Activated naive CD8-positive, alpha-beta T cell treated with anti-CD3 and anti-CD28 coated beads, Interleukin-2, amount 10 ng/mL, durations not matched to agents 7 days and 5 days (primary cell): ENCODE results near the gene PRMT7. TPM values are rescaled to one million over a fixed set of nuclear protein-coding genes. Genes with fewer than 3 reads are reported as not detected.

ENCODE experiments used
- ATAC-seq: fragments of 150-1000 bp; cut with Tn5 transposase; one replicate; pipeline ENCODE4 v1.10.0; 2021; ENCODE audit warnings: low read depth, moderate library complexity
- POLR2A ChIA-PET: fragments of 350-600 bp; sonication (Branson Sonifier 250); formaldehyde crosslinking; loops from one replicate; lab custom pipeline; 2021; ENCODE audit warnings: antibody characterized with exemption; lab: Charles Lee
- DNase-seq: peaks from one replicate; pipeline ENCODE4 v3.0.0; 2021
- H3K27ac Mint-ChIP-seq: one replicate; pipeline ENCODE4 v1.8.0; 2022; ENCODE audit warnings: mild to moderate bottlenecking, mixed read lengths
- H3K27me3 Mint-ChIP-seq: one replicate; pipeline ENCODE4 v1.8.0; 2022; ENCODE audit warnings: mild to moderate bottlenecking, moderate library complexity, mixed read lengths
- H3K36me3 Mint-ChIP-seq: one replicate; pipeline ENCODE4 v1.8.0; 2021; ENCODE audit warnings: mild to moderate bottlenecking, mixed read lengths
- H3K4me1 Mint-ChIP-seq: one replicate; pipeline ENCODE4 v1.8.0; 2021; ENCODE audit warnings: mixed read lengths
- H3K4me3 Mint-ChIP-seq: one replicate; pipeline ENCODE4 v1.8.0; 2022; ENCODE audit warnings: mild to moderate bottlenecking, moderate library complexity, mixed read lengths
- H3K9me3 Mint-ChIP-seq: one replicate; pipeline ENCODE4 v1.8.0; 2021; ENCODE audit warnings: mixed read lengths
- total RNA-seq, 2 experiments: library from RNA; stranded (reverse); gene quantifications; one replicate each; pipeline ENCODE4 v1.2.3, GENCODE V29; 2021

PRMT7 gene
- total RNA-seq, 2 experiments from 2014 or later = 85.7 to 87.3 TPM

DNA sequence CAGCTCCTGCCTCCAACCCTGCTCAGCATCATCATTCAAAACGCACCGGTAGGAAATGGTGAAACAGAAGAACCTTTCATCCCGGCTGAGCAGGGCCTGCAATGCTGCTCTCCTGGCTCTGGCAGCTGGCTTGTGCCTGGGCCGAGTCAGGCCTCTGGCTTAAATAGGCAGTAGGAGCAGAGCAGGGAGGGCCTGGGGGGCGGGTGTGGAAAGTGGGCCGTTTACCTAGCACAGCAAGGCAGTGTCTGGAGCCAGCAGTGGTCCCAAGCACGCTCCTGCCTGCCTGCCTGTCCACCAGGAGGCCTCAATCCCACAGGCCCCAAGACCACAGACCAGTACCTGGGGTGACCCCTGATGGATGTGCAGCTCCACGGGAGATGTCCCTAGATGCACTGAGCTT lies 78.2 kb downstream of the PRMT7 start:
- no peaks in the 10 kb centered on the region for H3K4me1 Mint-ChIP-seq
- H3K27ac Mint-ChIP-seq = no peak overlapping the region
- no peak overlapping the region for H3K4me3 Mint-ChIP-seq
- ATAC-seq (no peak), DNase-seq (no peak)
- H3K36me3 Mint-ChIP-seq = no peaks in the 10 kb centered on the region
- peaks cover 27% of the 10 kb centered on the region for H3K27me3 Mint-ChIP-seq
- POLR2A ChIA-PET = interaction anchor here (0.5 to 0.6 kb wide), 2 partner anchors 812 to 852 kb away, joined by 4 to 6 read pairs; no protein-coding TSS in a partner anchor
- no peaks in the 10 kb centered on the region for H3K9me3 Mint-ChIP-seq

DNA sequence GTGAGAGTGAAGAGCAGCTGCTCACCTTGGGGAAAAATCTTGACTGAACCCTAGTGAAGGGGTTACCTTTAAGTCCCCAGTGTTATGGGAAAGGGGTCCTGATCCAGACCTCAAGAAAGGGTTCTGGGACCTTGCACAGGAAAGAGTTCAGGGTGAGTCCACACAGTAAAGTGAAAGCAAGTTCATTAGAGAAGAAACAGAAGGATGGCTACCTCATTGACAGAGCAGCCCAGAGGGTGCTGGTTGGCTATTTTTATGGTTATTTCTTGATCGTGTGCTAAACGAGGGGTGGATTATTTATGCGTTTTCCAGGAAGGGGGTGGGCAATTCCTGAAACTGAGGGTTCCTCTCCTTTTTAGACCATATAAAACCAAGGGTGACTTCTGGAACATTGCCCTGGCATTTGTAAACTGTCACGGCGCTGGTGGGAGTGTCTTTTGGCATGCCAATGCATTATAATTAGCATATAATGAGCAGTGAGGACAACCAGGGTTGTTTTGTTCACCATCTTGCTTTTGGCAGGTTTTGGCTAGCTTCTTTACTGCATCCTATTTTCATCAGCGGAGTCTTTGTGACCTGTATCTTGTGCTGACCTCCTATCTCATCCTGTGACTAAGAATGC lies 79.0 kb downstream of the PRMT7 start:
- DNase-seq (no peak), ATAC-seq (no peak)
- POLR2A ChIA-PET = no interaction called here
- no peaks in the 10 kb centered on the region for H3K36me3 Mint-ChIP-seq
- no peak overlapping the region for H3K27ac Mint-ChIP-seq
- no peaks in the 10 kb centered on the region for H3K9me3 Mint-ChIP-seq
- no peaks in the 10 kb centered on the region for H3K4me1 Mint-ChIP-seq
- peaks cover 28% of the 10 kb centered on the region for H3K27me3 Mint-ChIP-seq
- H3K4me3 Mint-ChIP-seq = no peak overlapping the region

DNA sequence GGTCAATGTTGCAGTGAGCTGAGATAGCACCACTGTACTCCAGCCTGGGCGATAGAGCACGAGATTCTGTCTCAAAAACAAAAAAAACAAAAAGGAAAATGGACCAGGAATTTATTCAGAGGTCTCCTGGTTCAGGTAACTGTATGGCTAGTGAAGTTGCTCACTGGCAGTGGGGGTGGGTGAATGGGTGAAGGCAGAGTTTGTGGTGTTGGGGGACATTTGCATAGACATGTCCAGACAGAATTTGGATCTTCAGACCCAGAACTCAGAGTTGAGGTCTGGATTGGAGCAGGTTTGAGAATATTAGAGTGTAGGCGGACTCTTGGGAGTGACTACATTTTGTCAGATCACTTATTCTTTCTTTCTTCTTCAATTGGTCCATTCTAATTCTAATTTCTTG lies 82.5 kb downstream of the PRMT7 start:
- DNase-seq (no peak), ATAC-seq (no peak)
- Mint-ChIP-seq H3K36me3 (no peaks in the 10 kb centered on the region), H3K9me3 (no peaks in the 10 kb centered on the region), H3K27me3 (peaks cover 30% of the 10 kb centered on the region), H3K4me1 (peaks cover 4% of the 10 kb centered on the region), H3K27ac (no peak overlapping the region), H3K4me3 (no peak overlapping the region)
- POLR2A ChIA-PET = no interaction called here

DNA sequence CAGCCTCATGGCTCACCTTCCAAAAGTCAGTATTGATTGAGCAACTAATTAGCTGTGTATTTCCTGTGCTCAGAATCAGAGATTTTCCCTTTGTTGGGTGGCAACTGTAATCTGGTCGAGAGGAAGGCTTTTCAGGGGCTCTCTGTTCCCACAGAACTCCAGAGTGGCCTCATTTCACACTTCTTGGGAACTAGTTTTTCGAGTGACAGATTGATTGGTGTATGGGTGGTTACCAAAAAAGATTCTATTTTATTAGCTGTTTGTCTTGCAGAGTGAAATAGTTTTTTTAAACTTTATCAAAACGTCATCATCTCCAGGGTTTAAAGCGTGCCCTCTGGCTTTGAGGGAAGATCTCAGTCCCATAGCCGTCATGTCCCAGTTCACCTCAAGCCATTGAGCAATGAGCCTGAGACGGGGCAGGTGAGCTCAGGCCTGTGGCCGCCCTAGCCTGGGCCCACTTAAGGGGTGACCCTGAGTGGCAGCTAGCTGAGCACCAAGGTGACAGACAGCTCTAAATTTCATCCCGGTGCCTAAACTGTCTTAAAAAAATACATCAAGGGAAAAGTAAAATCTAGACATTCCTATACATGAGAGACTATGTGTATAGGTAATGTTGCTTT lies 84.5 kb downstream of the PRMT7 start:
- Mint-ChIP-seq H3K9me3 (no peaks in the 10 kb centered on the region), H3K4me3 (no peak overlapping the region), H3K27ac (no peak overlapping the region), H3K4me1 (peaks cover 7% of the 10 kb centered on the region), H3K27me3 (peaks cover 30% of the 10 kb centered on the region), H3K36me3 (no peaks in the 10 kb centered on the region)
- DNase-seq = no peak
- no peak for ATAC-seq
- POLR2A ChIA-PET = no interaction called here

DNA sequence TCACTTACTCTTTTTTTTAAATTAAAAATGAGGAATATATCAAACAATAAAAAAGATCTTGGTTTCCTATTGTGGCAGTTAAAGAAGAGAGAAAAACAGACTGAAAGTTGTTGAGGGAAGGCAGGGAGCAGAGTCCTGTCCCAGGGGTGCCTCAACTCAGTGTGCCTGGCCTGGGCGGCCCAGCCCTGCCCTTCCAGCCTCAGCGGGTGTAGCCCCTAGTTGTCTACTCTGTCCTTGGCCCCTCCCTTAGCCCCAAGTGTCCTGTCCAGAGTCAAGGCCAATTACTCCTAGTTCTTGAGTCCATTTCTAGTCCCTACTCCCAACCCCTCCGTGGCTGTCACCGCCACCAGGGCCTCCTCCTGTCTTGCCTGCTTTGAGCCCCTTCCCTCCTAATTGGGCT lies 85.0 kb downstream of the PRMT7 start:
- Mint-ChIP-seq H3K27me3 (peaks cover 30% of the 10 kb centered on the region), H3K36me3 (no peaks in the 10 kb centered on the region), H3K4me3 (no peak overlapping the region), H3K27ac (no peak overlapping the region), H3K9me3 (no peaks in the 10 kb centered on the region), H3K4me1 (peaks cover 10% of the 10 kb centered on the region)
- DNase-seq (no peak), ATAC-seq (no peak)
- POLR2A ChIA-PET = no interaction called here

DNA sequence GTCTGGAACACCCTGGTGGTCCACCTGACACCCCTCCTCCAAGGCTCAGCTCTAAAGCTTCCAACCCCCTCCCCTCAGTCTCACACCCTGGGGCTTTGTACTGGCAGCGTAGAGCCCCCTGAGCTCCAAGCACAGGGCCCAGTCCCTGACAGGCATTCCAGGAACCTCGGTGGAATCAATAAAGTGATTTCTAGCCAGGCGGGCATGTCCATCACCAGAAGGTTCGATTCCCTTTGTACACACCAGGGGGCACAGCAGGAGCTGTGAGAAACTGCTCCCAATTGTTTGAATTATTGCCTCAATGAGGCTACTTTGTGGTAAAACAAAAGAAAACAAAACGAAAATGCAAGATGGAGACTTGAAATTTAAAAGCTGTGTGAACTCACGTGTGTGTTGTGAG lies 85.7 kb downstream of the PRMT7 start:
- Mint-ChIP-seq H3K27me3 (peaks cover 25% of the 10 kb centered on the region), H3K4me1 (peaks cover 16% of the 10 kb centered on the region), H3K4me3 (no peak overlapping the region), H3K27ac (peak overlapping the region; percentile 1), H3K36me3 (no peaks in the 10 kb centered on the region), H3K9me3 (no peaks in the 10 kb centered on the region)
- ATAC-seq (peak; percentile 50), DNase-seq (no peak)
- POLR2A ChIA-PET = no interaction called here

DNA sequence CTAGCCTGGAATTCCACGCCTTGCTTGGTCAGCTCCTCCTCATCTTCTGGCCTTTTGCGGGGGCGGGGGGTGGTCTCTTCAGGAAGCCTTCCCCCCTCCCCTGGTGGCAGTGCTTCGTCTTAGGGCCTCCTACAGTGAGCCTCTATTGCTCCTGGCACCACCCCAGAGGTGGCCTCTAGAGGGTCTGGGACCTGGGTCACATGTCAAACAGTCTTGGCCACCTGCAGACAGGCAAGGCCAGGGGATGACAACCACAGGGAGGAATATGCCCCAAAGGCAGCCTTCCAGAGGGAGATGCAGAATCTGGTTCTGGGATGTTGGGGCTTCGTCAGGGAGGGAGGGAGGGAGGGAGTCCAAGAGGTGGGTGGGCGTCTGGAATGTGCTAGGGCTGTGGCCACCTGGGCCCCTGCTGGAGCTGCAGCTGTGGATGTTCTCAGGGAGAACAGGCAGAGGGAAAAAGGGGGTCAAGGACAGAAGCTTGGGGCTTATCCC lies 86.9 kb downstream of the PRMT7 start:
- H3K27ac Mint-ChIP-seq = peak overlapping the region; percentile 42
- H3K9me3 Mint-ChIP-seq = no peaks in the 10 kb centered on the region

DNA sequence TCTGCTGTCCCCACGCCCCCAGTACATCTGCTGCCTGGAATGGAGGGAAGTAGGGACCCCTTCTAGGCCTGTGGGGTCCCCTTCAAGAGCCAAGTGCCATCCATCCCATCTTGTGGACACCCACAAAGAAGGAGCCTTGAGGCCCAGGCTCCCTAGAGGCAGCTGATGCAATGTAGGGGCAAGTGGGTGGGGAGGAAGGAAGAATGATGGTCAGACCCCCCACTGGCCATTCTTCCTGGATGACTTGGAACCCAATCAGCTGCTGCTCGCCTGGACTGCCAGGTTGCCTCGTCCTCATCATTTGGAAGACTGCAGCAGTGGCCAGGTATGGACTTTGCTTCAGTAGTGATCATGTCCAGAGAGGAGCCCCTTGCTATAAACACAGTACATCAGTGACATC lies 88.6 kb downstream of the PRMT7 start:
- H3K27ac Mint-ChIP-seq = no peak overlapping the region
- H3K4me3 Mint-ChIP-seq = no peak overlapping the region
- no peaks in the 10 kb centered on the region for H3K9me3 Mint-ChIP-seq
- H3K4me1 Mint-ChIP-seq = peaks cover 20% of the 10 kb centered on the region
- peaks cover 13% of the 10 kb centered on the region for H3K27me3 Mint-ChIP-seq
- POLR2A ChIA-PET = interaction anchor here (0.6 to 1.8 kb wide), 2 partner anchors 19 to 137 kb away, joined by 4 to 6 read pairs; no protein-coding TSS in a partner anchor
- no peaks in the 10 kb centered on the region for H3K36me3 Mint-ChIP-seq
- ATAC-seq = no peak
- DNase-seq = no peak

More for the DNA sequence above, 86.9 kb downstream of the PRMT7 start:
- Mint-ChIP-seq H3K4me1 (peaks cover 20% of the 10 kb centered on the region), H3K4me3 (no peak overlapping the region), H3K27me3 (peaks cover 25% of the 10 kb centered on the region), H3K36me3 (no peaks in the 10 kb centered on the region)
- DNase-seq (no peak), ATAC-seq (no peak)
- POLR2A ChIA-PET = no interaction called here

DNA sequence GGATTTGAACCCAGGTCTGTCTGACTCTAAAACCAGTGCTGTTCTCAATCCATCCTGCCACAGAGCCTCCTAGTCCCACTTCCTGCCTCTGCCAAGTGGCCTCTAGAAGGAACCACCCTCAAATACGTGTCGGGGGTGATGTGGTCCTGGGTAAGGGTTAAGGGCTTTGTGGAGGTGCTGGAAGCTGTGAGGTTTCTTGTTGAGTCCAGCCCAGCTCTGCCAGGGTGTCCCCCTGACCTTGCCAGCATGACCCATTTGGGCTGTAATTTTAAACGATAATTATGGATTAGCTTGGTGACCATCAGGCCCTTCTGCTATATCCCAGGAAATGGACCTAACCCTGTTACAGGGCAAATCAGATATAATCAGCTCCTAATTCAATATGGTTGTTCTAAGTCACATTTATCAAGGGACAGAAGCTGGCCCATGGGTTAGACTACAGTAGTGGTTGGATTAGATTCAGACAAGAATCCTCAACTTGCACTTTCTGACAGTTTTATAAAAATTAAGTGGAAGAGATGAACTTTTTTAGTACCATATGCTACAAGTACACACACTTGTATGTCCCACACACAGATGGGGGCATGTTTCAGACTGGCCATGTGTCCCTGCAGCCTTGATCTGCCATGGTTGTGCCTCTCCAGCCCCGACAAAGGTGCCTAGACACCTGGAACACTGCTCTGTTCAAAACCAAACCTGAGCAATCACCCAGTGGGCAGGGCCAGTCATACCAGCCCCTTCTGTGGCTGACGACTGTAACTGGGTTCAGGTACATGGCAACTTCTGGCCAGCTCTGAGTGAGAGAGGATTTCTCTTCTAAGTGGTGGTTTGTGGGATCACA lies 89.5 kb downstream of the PRMT7 start:
- DNase-seq (no peak), ATAC-seq (peak; percentile 20)
- Mint-ChIP-seq H3K4me3 (no peak overlapping the region), H3K27me3 (peaks cover 6% of the 10 kb centered on the region), H3K4me1 (peaks cover 20% of the 10 kb centered on the region), H3K36me3 (no peaks in the 10 kb centered on the region), H3K9me3 (no peaks in the 10 kb centered on the region), H3K27ac (no peak overlapping the region)
- POLR2A ChIA-PET = interaction anchor here (1.8 kb wide), 1 partner anchor 18 kb away, joined by 6 read pairs; no protein-coding TSS in a partner anchor

DNA sequence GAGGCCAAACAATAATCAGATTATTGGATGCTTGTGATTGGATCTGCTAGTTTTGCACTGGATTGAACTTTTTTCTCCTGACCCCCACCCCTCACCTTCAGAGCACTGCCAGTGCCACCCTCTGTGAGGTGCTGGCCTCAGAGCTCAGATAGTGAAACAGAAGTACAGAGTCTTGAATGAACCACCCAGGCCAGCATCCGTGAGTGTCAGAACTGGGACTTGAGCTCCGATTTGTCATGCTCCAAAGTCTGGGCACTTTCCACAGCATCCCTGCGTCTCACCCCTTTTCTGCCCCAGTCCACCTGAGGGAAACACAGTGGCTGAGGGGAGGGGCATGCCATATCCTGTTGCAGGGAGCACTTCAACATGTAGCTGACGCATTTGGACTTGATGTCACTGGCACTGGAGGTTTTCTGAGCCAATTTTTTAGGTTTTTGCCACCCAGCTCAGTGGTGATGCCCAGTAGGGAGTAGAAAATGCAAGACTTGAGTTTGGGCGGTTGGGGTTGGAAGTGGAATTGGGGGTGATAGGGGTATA lies 90.2 kb downstream of the PRMT7 start:
- POLR2A ChIA-PET = no interaction called here
- Mint-ChIP-seq H3K36me3 (no peaks in the 10 kb centered on the region), H3K9me3 (no peaks in the 10 kb centered on the region), H3K4me1 (peaks cover 20% of the 10 kb centered on the region), H3K27me3 (peaks cover 6% of the 10 kb centered on the region), H3K4me3 (no peak overlapping the region), H3K27ac (peak overlapping the region; percentile 41)
- no peak for DNase-seq
- peak; percentile 51 for ATAC-seq

DNA sequence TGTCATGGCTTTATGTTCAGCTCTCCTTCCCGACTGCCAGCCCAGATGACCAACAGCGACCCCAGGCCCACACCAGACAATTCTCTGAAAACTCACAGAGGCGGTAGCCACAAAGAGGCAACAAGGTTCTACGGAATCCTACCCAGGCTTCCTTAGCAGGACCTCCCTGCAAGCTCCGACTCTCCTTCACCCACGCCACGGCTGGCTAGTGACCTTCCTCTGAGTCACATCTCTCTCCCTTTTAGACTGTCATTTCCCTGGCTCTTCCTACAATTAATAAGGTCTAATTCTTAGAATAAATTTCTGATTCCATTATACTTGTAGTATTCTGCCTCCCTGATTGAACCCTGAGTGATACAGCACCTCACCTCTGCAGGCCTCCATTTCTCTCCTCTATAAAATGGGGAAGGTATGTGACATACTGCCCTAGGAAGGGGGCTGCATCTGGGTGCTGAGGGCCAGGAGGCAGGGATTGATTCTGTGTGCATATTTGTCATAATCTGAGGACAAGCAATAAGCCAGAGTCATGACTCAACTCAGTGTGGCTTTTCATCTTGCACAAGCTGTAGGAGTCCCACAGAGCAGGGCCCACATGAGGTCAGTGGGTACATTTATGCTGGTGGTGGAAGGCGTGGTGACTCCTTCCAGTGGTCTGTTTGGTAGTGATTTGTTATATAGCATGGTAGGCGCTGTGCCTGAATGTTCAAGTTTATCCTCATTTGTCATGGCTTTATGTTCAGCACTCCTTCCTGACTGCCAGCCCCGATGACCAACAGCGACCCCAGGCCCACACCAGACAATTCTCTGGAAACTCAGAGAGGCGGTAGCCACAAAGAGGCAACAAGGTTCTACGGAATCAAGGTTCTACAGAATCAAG lies 91.3 kb downstream of the PRMT7 start:
- POLR2A ChIA-PET = no interaction called here
- H3K9me3 Mint-ChIP-seq = no peaks in the 10 kb centered on the region
- H3K27ac Mint-ChIP-seq = no peak overlapping the region
- ATAC-seq = peak; percentile 38
- H3K4me3 Mint-ChIP-seq = no peak overlapping the region
- H3K27me3 Mint-ChIP-seq = peaks cover 10% of the 10 kb centered on the region
- no peak for DNase-seq
- H3K36me3 Mint-ChIP-seq = no peaks in the 10 kb centered on the region
- peaks cover 17% of the 10 kb centered on the region for H3K4me1 Mint-ChIP-seq

DNA sequence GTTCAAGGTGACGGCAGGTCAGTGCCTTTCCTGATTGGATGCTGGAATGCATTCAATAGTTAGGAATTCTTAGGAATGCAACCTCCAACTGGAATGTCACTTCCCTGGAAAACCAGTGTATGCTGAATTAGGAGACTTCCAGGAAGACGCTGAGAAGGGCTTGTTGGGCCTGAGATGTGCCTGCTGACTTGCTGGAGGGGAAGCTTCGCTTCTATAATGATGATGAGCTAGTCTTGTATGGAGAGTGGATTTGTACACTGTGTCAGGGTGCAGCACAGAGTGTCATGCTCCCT lies 91.9 kb downstream of the PRMT7 start:
- POLR2A ChIA-PET = no interaction called here
- ATAC-seq (no peak), DNase-seq (no peak)
- no peaks in the 10 kb centered on the region for H3K9me3 Mint-ChIP-seq
- no peak overlapping the region for H3K4me3 Mint-ChIP-seq
- H3K36me3 Mint-ChIP-seq = no peaks in the 10 kb centered on the region
- H3K4me1 Mint-ChIP-seq = peaks cover 17% of the 10 kb centered on the region
- H3K27me3 Mint-ChIP-seq = peaks cover 12% of the 10 kb centered on the region
- H3K27ac Mint-ChIP-seq = no peak overlapping the region

DNA sequence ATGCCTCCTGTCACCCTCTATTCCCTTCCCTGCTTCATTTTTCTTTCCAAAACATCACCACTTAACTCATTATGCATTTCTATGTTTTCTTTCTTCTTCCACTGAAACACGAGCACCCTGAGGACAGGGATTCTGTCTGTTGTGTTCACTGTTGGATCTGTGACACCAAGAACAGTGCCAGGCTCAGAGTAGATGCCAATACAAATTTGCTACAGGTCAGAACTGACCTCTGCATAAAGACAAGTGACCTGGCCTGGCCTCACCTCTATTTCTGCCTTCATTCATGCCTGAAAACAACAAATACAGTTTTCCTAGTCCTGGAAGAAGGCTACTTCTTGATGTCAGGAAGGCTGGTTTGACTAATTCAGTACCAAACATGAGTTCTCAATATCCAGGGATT lies 92.4 kb downstream of the PRMT7 start:
- H3K27ac Mint-ChIP-seq = no peak overlapping the region

More for the DNA sequence above, 92.4 kb downstream of the PRMT7 start:
- POLR2A ChIA-PET = no interaction called here
- Mint-ChIP-seq H3K27me3 (peaks cover 15% of the 10 kb centered on the region), H3K4me1 (peaks cover 17% of the 10 kb centered on the region), H3K4me3 (no peak overlapping the region), H3K9me3 (no peaks in the 10 kb centered on the region), H3K36me3 (no peaks in the 10 kb centered on the region)
- ATAC-seq = no peak
- DNase-seq = no peak
